Cardiac fibroblast (primary cell): ENCODE measurements around the gene MRPL55.

Source experiments
- DNase-seq, 2 donors: peaks; one replicate each; pipeline versions ENCODE4 v3.0.0 to v3.0.0-alpha.2; 2010; ENCODE audit warnings: low read depth in 2 of 2
- H3K4me3 ChIP-seq, 2 donors: replicated peaks in 1 of 2; 1 replicate in 1 of 2; 2 replicates in 1 of 2; pipeline ENCODE4 v1.5.1; 2011; ENCODE audit warnings: low read depth in 2 of 2, low read length in 2 of 2, mild to moderate bottlenecking in 2 of 2, moderate library complexity in 1 of 2
- CTCF ChIP-seq: IDR thresholded peaks from one replicate; pipeline ENCODE4 v1.5.1; 2011; ENCODE audit warnings: low read depth, mild to moderate bottlenecking, low read length, inconsistent platforms

Gene MRPL55

GRCh38 chr1:228079601-228080263, 29.4 kb downstream of the MRPL55 start:
- no peak for TF ChIP-seq CTCF
- no peak overlapping the region for H3K4me3 ChIP-seq
- no peak for DNase-seq

- TF ChIP-seq CTCF: no peak
- H3K4me3 ChIP-seq: no peak overlapping the region
- DNase-seq: no peak
These were observed 30.1 kb downstream of the MRPL55 start for GRCh38 chr1:228079013-228079412.

DNA sequence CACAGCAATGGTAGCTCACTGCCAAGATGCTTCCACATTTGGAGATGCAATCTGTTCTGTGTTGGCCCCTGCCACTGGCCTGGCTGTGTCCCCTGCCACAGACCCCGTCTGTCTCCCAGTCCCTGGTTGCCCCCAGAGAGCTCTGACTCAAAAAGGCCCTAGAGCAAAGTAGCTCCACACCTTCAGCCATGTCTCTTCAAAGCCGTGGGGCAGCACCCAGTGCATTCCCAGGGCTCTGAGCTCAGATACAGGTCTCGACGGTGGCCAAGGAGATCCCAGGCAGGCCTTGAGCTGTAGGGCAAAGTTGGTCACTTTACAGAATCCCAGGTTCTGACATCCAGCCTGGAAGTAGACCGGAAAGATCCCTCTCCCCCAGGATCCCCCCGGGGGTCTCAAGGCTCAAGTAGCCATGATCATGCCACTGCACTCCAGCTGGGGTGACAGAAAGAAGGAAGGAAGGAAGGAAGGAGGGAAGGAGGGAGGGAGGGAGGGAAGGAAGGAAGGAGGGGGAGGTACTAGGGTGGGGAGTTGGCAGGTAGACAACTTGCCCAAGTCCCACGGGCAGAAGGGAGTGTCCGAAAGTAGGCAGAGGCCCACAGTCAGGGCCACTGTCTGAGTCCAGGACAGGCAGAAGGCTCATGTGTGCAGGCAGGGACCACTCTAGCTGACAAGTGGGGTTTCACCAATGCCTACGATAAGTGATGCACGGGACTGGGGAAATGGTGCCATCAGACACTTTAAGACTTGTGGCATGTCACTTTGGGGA, 31.4 kb downstream of the MRPL55 start:
- H3K4me3 ChIP-seq: no peak overlapping the region
- no peak for TF ChIP-seq CTCF
- no peak for DNase-seq

DNA sequence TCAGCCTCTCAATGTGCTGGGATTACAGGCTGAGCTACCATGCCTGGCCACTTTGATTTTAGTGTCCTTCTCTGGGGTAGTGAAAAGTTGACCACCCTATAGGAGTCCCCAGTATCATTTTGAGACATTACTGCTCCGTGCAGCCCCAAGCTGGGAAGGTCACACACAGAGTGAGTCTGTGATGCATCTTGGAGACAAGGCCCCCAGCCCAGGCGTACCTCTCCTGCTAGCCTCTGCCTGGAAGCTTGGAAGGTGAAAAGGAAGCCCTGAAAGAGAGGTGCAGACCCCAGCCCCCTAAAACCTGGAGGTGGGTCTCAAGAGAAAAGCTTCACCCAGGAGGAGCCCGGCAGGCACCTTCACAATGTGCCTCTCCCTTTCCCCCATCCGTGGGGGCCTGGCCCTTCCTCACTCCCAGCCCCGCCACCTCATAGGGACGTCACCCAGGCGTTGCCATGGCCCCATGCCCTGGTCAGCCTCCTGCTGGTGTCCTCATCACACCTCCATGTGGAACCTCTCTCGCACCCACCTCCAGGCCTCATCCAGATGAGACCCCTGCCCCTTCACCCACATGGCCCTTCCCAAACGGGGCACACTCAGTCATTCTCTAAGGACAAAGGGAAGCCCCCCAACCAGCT, 32.2 kb downstream of the MRPL55 start:
- DNase-seq: no peak
- TF ChIP-seq CTCF: no peak

GRCh38 chr1:228075801-228076271, 33.3 kb downstream of the MRPL55 start:
- no peak for TF ChIP-seq CTCF
- H3K4me3 ChIP-seq: no peak overlapping the region
- DNase-seq: no peak

More for the DNA sequence above, 32.2 kb downstream of the MRPL55 start:
- no peak overlapping the region for H3K4me3 ChIP-seq

GRCh38 chr1:228074954-228075730, 34.0 kb downstream of the MRPL55 start:
- DNase-seq: no peak
- no peak for TF ChIP-seq CTCF
- no peak overlapping the region for H3K4me3 ChIP-seq
